Sigmoid colon (tissue), 7 donors: Measurements from ENCODE around the gene SLIT3. TPM values are rescaled to one million over a fixed set of nuclear protein-coding genes. Genes with fewer than 3 reads are reported as not detected.
"Not testable (repeated sequence)": the region's sequence is repeated elsewhere in the genome, so short reads cannot be mapped to it uniquely, and the experiment has no call there.

Experiments used
- DNase-seq: peaks from one replicate; pipeline ENCODE4 v3.0.0-alpha.2; 2019
- H3K27ac ChIP-seq, 4 donors: fragments of 200-600 bp; sonication (generic); one replicate each; pipeline ENCODE4 v1.5.1; 2016 to 2019; ENCODE audit warnings: mild to moderate bottlenecking in 1 of 4
- H3K27me3 ChIP-seq, 3 donors: fragments of 200-600 bp; sonication (generic); one replicate each; pipeline ENCODE4 v1.5.1; 2019; ENCODE audit warnings: mild to moderate bottlenecking in 1 of 3
- H3K36me3 ChIP-seq, 4 donors: fragments of 200-600 bp; sonication (generic); one replicate each; pipeline ENCODE4 v1.5.1; 2016 to 2019
- H3K4me1 ChIP-seq, 4 donors: fragments of 200-600 bp; sonication (generic); one replicate each; pipeline ENCODE4 v1.5.1; 2017 to 2019
- H3K4me3 ChIP-seq, 4 donors: fragments of 200-600 bp; sonication (generic); one replicate each; pipeline ENCODE4 v1.5.1; 2017 to 2019; ENCODE audit warnings: mild to moderate bottlenecking in 2 of 4, moderate library complexity in 1 of 4
- H3K9me3 ChIP-seq, 4 donors: fragments of 200-600 bp in 3 of 4; sonication (generic) in 3 of 4; one replicate each; pipeline versions ENCODE4 v1.5.1 to v1.6.1; 2013 to 2019
- CTCF ChIP-seq, 4 experiments: fragments of 450-650 bp in 3 of 4; fragments of 200-600 bp in 1 of 4; IDR thresholded peaks; one replicate each; pipeline ENCODE4 v1.5.1; 2016 to 2019; ENCODE audit warnings: antibody characterized with exemption in 4 of 4, mild to moderate bottlenecking in 3 of 4, moderate library complexity in 2 of 4
- EP300 ChIP-seq, 4 donors: sonication (generic); formaldehyde crosslinking; IDR thresholded peaks; one replicate each; pipeline ENCODE4 v1.6.1; 2017; ENCODE audit warnings: antibody characterized with exemption in 4 of 4
- POLR2A ChIP-seq, 2 donors: fragments of 450-650 bp; IDR thresholded peaks; one replicate each; pipeline ENCODE4 v1.6.1; 2016; ENCODE audit warnings: antibody characterized with exemption in 2 of 2, mild to moderate bottlenecking in 2 of 2, moderate library complexity in 2 of 2
- POLR2AphosphoS5 ChIP-seq, 4 donors: sonication (generic); formaldehyde crosslinking; IDR thresholded peaks; one replicate each; pipeline ENCODE4 v1.6.1; 2017; ENCODE audit warnings: antibody characterized with exemption in 4 of 4
- WGBS, 2 donors: extraction: QIAGEN DNeasy Blood & Tissue Kit; methylation state at CpG; one replicate each; pipeline ENCODE4 v1.1.7; 2013; 5-methylcytosine and 5-hydroxymethylcytosine counted together
- intact Hi-C: fragments of 100-400 bp; cut with DNase I; formaldehyde crosslinking; loops from one replicate; pipeline ENCODE4 v1.15.1; 2023
- polyA plus RNA-seq, 3 donors: library from polyadenylated mRNA; stranded (reverse); fragments of 200-250 nt; gene quantifications; one replicate each; pipeline ENCODE4 v1.2.3, GENCODE V29; 2013
- total RNA-seq, 4 donors: library from RNA; depleted of rRNA; stranded (reverse); fragments of >200 nt; gene quantifications; one replicate each; pipeline ENCODE4 v1.1.0, GENCODE V29; 2016
- donor health status: healthy with polysubstance abuse.
- donor health status: Bipolar disorder and iron deficiency.
- donor health status: healthy.

The SLIT3 gene
- total and polyA plus RNA-seq, 7 donors, result 0.23 to 46.3 (median 30.0) TPM

DNA sequence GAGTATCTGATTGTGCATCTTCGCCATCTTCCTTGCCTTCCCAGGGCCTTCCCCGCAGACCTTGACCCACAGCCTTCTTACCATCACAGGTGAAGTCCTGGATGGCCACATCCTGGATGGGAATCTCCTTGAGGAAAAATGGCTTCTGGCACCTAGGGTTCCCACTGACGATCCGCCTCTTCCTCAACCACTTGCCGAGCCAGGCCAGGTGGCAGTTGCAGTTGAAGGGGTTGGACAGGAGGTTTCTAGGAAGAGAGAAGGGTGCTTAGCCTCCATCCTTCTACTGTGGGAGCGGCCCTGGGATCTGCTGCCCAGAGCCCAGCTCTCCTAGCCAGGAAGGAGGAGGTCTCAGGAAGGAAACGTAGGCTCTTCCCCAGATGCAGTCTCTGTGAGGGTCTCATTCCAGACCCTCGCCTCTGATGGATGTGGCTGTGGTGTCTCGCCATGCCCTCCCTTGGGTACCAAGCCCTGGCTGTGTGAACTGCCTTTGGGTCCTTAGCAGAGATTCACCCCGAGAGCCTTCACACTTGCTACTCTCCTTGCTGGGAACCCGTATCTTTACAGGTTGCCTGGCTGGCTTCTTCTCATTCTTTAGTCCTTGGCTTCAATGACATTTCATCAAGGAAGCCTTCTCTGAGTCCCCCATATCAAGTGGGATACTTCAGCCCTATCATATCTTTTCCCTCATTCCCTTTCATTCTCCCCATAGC, 551.4 kb downstream of the SLIT3 start:
- no peak for TF ChIP-seq POLR2A (IDR thresholded peaks at IDR 0.05)
- no peak for TF ChIP-seq CTCF (IDR thresholded peaks at IDR 0.05)
- TF ChIP-seq EP300 (IDR thresholded peaks at IDR 0.05), result no peak
- no peak for TF ChIP-seq POLR2AphosphoS5 (IDR thresholded peaks at IDR 0.05)
- Histone ChIP-seq H3K36me3 (peaks cover 0 to 55% (median 4%) of the 10 kb centered on the region in 4 donors), H3K4me1 (no peaks in the 10 kb centered on the region), H3K9me3 (no peaks in the 10 kb centered on the region), H3K4me3 (no peak overlapping the region), H3K27me3 (no peaks in the 10 kb centered on the region), H3K27ac (no peak overlapping the region)
- intact Hi-C loops, result no loop called here
- 91 to 94% methylated on average over 11 of the region's 11 CpGs for WGBS, 2 donors
- DNase-seq, result no peak

DNA sequence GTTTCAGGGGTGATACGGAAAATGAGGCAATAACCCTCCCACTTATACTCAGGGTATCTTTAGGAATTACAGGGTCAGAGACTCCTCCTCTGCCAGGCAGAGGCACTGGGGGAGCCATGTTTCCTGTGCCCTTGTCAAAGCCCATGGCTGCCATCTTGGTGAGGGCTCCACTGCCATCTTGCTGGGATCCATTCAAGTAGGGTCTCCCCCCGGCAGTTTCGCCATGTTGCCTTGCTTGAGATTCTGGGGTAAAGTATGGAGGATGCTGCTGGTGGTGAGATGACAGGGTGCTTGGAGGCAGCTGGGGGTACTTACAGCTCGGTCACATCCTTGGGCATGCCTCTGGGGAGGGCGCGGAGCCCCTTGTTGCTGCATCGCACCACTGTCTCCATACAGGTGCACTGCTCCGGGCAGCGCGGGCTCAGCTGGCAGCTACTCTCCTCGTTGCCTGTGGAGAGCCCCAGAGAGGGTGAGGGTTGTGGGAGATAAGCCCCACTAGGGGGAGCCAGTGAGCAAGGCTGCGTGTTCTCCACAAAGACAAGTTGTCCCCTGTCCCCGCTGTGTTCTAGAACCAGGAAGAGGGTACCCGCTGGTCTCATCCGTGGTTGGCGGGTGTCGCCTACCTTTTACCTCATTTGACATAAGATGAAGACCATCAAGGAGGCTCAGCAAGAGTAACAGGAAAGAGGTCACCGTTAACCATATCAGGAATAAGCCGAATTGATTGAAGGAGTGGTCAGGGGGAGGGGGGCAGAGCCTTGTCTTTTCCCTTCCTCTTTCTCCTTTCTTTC, 552.8 kb downstream of the SLIT3 start:
- Histone ChIP-seq H3K36me3 (peaks cover 0 to 51% (median 1%) of the 10 kb centered on the region in 4 donors), H3K4me3 (no peak overlapping the region), H3K4me1 (no peaks in the 10 kb centered on the region), H3K27ac (no peak overlapping the region), H3K9me3 (no peaks in the 10 kb centered on the region), H3K27me3 (no peaks in the 10 kb centered on the region)
- no peak for DNase-seq
- intact Hi-C loops, result no loop called here
- 54 to 73% methylated on average over 19 of the region's 19 CpGs for WGBS, 2 donors
- TF ChIP-seq CTCF (IDR thresholded peaks at IDR 0.05) (peak in 1 of 4 experiments; percentile 35), POLR2AphosphoS5 (IDR thresholded peaks at IDR 0.05) (no peak)

- H3K27ac ChIP-seq, result no peak overlapping the region
- no peaks in the 10 kb centered on the region for H3K4me1 ChIP-seq
- 77 to 86% methylated on average over 11 of the region's 11 CpGs for WGBS, 2 donors
- no peak for DNase-seq
- H3K36me3 ChIP-seq, result peaks cover 0 to 40% (median 0%) of the 10 kb centered on the region in 4 donors
- H3K9me3 ChIP-seq, result no peaks in the 10 kb centered on the region
- no peaks in the 10 kb centered on the region for H3K27me3 ChIP-seq
- intact Hi-C loops, result no loop called here
- no peak for TF ChIP-seq POLR2A (IDR thresholded peaks at IDR 0.05)
- TF ChIP-seq POLR2AphosphoS5 (IDR thresholded peaks at IDR 0.05), result no peak
- no peak for TF ChIP-seq CTCF (IDR thresholded peaks at IDR 0.05)
- TF ChIP-seq EP300 (IDR thresholded peaks at IDR 0.05), result no peak
- H3K4me3 ChIP-seq, result no peak overlapping the region
Measured at GRCh38 chr5:168746893-168747640, 553.9 kb downstream of the SLIT3 start.

- H3K27me3 ChIP-seq, H3K27ac ChIP-seq, H3K4me3 ChIP-seq, H3K4me1 ChIP-seq, H3K9me3 ChIP-seq, intact Hi-C loops, DNase-seq: not testable (repeated sequence)
- WGBS, 2 donors, result 86 to 87% methylated on average over 10 of the region's 10 CpGs
- H3K36me3 ChIP-seq, result peaks cover 0 to 39% (median 0%) of the 10 kb centered on the region in 4 donors
Measured at GRCh38 chr5:168746126-168746892, 554.6 kb downstream of the SLIT3 start.
